Psoas muscle (tissue), 8 donors: Measurements from ENCODE around the gene AHCYL1. TPM values are rescaled to one million over a fixed set of nuclear protein-coding genes. Genes with fewer than 3 reads are reported as not detected.

Experiments
- ATAC-seq, 4 donors: fragments of 200-7000 bp; cut with Tn5 transposase; one replicate each; pipeline ENCODE4 v1.9.1; 2020; ENCODE audit warnings: moderate library complexity in 3 of 4, mild to moderate bottlenecking in 2 of 4
- DNase-seq, 2 donors: peaks; one replicate each; pipeline ENCODE4 v3.0.0-alpha.2; 2020
- H3K27ac ChIP-seq: fragments of 200-600 bp; one replicate; pipeline ENCODE4 v1.8.0; 2022
- H3K27me3 ChIP-seq, 3 donors: fragments of 200-600 bp in 1 of 3; one replicate each; pipeline versions ENCODE4 v1.6.1 to v1.8.0; 2013 to 2022; ENCODE audit warnings: low read length in 2 of 3, mild to moderate bottlenecking in 2 of 3, moderate library complexity in 1 of 3; ENCODE audit not compliant: insufficient read depth in 3 of 3
- H3K36me3 ChIP-seq, 2 donors: fragments of 200-600 bp in 1 of 2; one replicate each; pipeline versions ENCODE4 v1.6.1 to v1.8.0; 2013 to 2022; ENCODE audit warnings: low read depth in 1 of 2, mild to moderate bottlenecking in 1 of 2, moderate library complexity in 1 of 2; ENCODE audit not compliant: insufficient read depth in 1 of 2
- H3K4me1 ChIP-seq: fragments of 200-600 bp; one replicate; pipeline ENCODE4 v1.8.0; 2022
- H3K4me3 ChIP-seq: fragments of 200-600 bp; one replicate; pipeline ENCODE4 v1.8.0; 2022; ENCODE audit warnings: mild to moderate bottlenecking
- H3K9me3 ChIP-seq: fragments of 200-600 bp; one replicate; pipeline ENCODE4 v1.8.0; 2022
- WGBS, 3 donors: extraction: QIAGEN DNeasy Blood & Tissue Kit; methylation state at CpG; one replicate each; pipeline versions ENCODE4 v1.1.6 to v1.1.7; 2013; 5-methylcytosine and 5-hydroxymethylcytosine counted together
- intact Hi-C, 2 donors: fragments of 100-400 bp; cut with DNase I; formaldehyde crosslinking; loops; one replicate each; pipeline versions ENCODE4 v1.11.0 to v1.14.2; 2022
- polyA plus RNA-seq, 3 donors: library from polyadenylated mRNA; stranded (reverse); fragments of 200-250 nt; gene quantifications; one replicate each; pipeline ENCODE4 v1.2.3, GENCODE V29; 2013
- total RNA-seq, 4 donors: library from RNA; stranded (reverse); fragmentation: NEBNext Ultra II Directional in 2 of 4; extraction: Animal tissue kit (Norgen Biotek cat#: 25700) in 2 of 4; gene quantifications; one replicate each; pipeline versions ENCODE4 v1.2.1 to v1.2.4, GENCODE V29; 2021 to 2023
- TF ChIP-seq, protein P1 (sequence below): fragments of 200-600 bp; IDR thresholded peaks from one replicate; pipeline ENCODE4 v1.8.0; 2022; ENCODE audit warnings: antibody characterized with exemption
- donor health status: healthy with polysubstance abuse.
- donor health status: DM: no; HTN: no; CAD: no; lungs with moderate emphysema.
- donor health status: Bipolar disorder and iron deficiency.
- donor health status: healthy.
- donor health status: DM: yes; HTN: yes; CAD: no.
- donor health status: DM: no; HTN: no; CAD: no.
- donor health status: DM: no; HTN: no; CAD: no.
- donor health status: DM: yes; HTN: yes; CAD: no.

Gene AHCYL1
- total and polyA plus RNA-seq, 7 donors, result 42.5 to 128 (median 60.2) TPM

DNA sequence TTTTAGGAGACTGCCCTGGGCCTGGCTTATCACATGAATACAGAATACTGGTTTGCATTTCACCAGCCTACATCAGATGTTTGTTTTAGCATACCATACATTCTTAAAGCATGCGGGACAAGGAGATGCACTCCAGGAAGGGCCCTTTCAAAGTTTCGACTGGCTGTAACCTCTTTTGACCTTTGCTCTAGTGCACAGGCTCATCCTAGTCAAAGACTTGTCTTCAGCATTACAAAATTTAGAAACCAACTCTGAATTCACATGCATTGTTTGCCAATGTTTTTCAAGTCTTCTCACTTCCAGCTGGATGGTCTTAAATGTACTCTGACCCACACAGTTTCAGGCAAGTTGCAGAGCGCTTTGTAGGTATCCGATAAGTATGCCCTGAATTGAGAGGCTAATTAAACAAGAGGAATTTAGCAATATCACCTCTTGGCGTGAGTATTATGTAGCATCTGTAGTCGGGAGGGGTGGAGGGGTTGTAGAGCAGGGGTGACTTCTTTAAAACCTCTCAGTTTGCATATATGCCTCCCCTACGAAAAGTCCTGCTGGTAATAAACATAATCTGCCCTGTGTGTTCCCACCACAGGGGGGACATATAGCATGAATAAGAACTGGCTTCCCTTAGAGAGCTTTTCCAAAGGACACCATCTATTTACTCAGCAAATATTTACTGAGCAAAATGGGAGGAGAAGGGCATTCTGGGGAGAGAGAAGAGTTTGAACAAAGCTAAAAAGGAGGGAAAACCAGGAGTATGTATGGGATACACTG, 24.4 kb upstream of the AHCYL1 start:
- DNase-seq (no peak), ATAC-seq (peak in 1 of 4 donors; percentile 22)
- 57 to 71% (median 61%) methylated on average over 7 of the region's 7 CpGs for WGBS, 3 donors
- no peak overlapping the region for H3K27ac ChIP-seq
- TF ChIP-seq, protein P1, sequence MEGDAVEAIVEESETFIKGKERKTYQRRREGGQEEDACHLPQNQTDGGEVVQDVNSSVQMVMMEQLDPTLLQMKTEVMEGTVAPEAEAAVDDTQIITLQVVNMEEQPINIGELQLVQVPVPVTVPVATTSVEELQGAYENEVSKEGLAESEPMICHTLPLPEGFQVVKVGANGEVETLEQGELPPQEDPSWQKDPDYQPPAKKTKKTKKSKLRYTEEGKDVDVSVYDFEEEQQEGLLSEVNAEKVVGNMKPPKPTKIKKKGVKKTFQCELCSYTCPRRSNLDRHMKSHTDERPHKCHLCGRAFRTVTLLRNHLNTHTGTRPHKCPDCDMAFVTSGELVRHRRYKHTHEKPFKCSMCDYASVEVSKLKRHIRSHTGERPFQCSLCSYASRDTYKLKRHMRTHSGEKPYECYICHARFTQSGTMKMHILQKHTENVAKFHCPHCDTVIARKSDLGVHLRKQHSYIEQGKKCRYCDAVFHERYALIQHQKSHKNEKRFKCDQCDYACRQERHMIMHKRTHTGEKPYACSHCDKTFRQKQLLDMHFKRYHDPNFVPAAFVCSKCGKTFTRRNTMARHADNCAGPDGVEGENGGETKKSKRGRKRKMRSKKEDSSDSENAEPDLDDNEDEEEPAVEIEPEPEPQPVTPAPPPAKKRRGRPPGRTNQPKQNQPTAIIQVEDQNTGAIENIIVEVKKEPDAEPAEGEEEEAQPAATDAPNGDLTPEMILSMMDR, result no peak
- no peaks in the 10 kb centered on the region for H3K36me3 ChIP-seq
- intact Hi-C loops, result no loop called here
- no peak overlapping the region for H3K4me3 ChIP-seq
- H3K9me3 ChIP-seq, result no peaks in the 10 kb centered on the region
- peaks cover 0 to 5% (median 0%) of the 10 kb centered on the region in 3 donors for H3K27me3 ChIP-seq
- no peaks in the 10 kb centered on the region for H3K4me1 ChIP-seq

DNA sequence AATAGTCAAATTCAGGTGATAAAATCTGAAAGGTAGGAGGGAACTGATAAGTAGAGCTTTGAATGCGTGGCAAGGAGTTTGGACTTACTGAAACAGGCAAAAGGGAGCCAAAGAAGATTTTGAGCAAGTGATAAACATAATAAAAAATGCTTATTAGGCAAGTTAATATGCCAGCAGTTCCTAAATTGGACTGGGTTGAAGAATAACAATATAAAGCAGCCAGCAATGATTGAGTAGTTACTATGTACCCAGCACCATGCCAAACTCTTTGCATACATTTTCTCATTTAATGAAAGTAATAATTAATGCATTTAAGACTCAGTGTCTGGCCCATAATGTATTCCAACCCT, 23.8 kb upstream of the AHCYL1 start:
- H3K27ac ChIP-seq, result no peak overlapping the region
- H3K27me3 ChIP-seq, result peaks cover 0 to 5% (median 0%) of the 10 kb centered on the region in 3 donors
- H3K4me3 ChIP-seq, result no peak overlapping the region
- no peaks in the 10 kb centered on the region for H3K9me3 ChIP-seq
- intact Hi-C loops, result no loop called here
- no peaks in the 10 kb centered on the region for H3K4me1 ChIP-seq
- DNase-seq, result no peak
- TF ChIP-seq, protein P1, result no peak
- ATAC-seq, result no peak
- WGBS, 3 donors, result 89 to 100% (median 93%) methylated on average over 1 of the region's 1 CpG
- no peaks in the 10 kb centered on the region for H3K36me3 ChIP-seq

DNA sequence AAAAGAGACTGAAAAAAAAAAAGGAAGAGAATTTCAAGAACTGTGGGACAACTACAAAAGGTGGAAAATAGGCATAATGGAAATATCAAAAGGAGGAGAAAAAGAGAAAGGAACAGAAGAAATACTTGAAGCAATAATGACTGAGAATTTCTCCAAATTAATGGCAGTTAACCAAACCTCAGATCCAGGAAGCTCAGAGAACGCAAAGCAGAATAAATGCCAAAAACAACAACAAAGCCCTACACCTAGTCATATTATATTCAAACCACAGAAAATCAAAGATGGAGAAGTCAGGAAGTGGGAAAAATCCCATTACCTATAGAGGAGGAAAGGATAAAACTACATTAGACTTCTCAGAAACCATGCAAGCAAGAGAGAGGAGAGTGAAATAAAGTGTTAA, 20.7 kb upstream of the AHCYL1 start:
- intact Hi-C loops, result no loop called here
- no peaks in the 10 kb centered on the region for H3K4me1 ChIP-seq
- H3K36me3 ChIP-seq, result no peaks in the 10 kb centered on the region
- peaks cover 0 to 5% (median 0%) of the 10 kb centered on the region in 3 donors for H3K27me3 ChIP-seq
- no peaks in the 10 kb centered on the region for H3K9me3 ChIP-seq
- TF ChIP-seq, protein P1, result no peak
- no peak overlapping the region for H3K4me3 ChIP-seq
- no peak for DNase-seq
- 70 to 87% (median 82%) methylated on average over 1 of the region's 1 CpG for WGBS, 3 donors
- no peak for ATAC-seq
- no peak overlapping the region for H3K27ac ChIP-seq

DNA sequence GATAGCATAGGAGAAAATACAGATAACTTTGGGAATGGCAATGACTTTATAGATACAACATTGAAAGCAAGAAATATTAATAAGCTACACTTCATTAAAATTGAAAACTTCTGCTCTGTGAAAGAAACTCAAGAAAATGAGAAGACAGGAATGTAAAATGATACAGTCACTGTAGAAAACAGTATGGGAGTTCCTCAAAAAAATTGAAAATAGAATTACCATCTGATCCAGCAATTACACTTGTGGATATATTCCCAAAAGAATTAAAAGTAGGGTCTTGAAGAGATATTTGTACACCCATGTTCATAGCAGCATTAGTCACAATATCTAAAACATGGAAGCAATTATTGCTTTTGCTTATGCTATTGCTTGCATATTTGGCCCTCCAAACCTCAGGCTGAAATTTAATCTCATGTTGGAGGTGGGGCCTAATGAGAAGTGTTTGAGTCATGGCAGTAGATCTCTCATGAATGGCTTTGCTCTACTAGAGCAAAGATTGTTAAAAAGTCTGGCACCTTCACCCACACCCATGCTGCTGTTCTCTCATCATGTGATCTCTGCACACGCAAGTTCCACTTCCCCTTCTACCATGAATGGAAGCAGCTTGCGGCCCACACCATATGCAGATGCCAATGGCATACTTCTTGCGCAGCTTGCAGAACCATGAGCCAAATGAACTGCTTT, 15.3 kb upstream of the AHCYL1 start:
- TF ChIP-seq, protein P1, result no peak
- ATAC-seq, result no peak

More for the DNA sequence above, 15.3 kb upstream of the AHCYL1 start:
- Histone ChIP-seq H3K4me3 (no peak overlapping the region), H3K27ac (no peak overlapping the region), H3K9me3 (no peaks in the 10 kb centered on the region), H3K4me1 (no peaks in the 10 kb centered on the region), H3K27me3 (no peaks in the 10 kb centered on the region), H3K36me3 (no peaks in the 10 kb centered on the region)
- intact Hi-C loops, result loop anchor here in 1 of 2 donors (2.0 kb wide), 1 partner anchor 62 kb away; no protein-coding TSS in a partner anchor
- WGBS, 3 donors, result 92 to 95% (median 93%) methylated on average over 3 of the region's 3 CpGs
- no peak for DNase-seq
